Panc1 (cell line): Measurements from ENCODE around the gene CAPN8. TPM values are rescaled to one million over a fixed set of nuclear protein-coding genes. Genes with fewer than 3 reads are reported as not detected.

ENCODE experiments used
- ATAC-seq: fragments of 200-7000 bp; cut with Tn5 transposase; 2 replicates; pipeline ENCODE4 v1.9.1; 2020; ENCODE audit warnings: mild to moderate bottlenecking, moderate library complexity
- BruUV-seq: library from RNA; stranded (reverse); fragments of 400-500 nt; replicated peaks from 2 replicates; lab custom pipeline; 2021; lab: Mats Ljungman, UMichigan
- CTCF ChIA-PET: fragments of 300-600 bp; sonication (Branson Sonifier 250); formaldehyde crosslinking; loops from one replicate; lab custom pipeline; 2022; ENCODE audit warnings: antibody characterized with exemption; lab: Charles Lee
- POLR2A ChIA-PET: fragments of 300-600 bp; sonication (Branson Sonifier 250); formaldehyde crosslinking; loops from one replicate; lab custom pipeline; 2022; ENCODE audit warnings: antibody characterized with exemption; lab: Charles Lee
- DNase-seq: peaks from one replicate; pipeline ENCODE4 v3.0.0-alpha.2; 2010; ENCODE audit warnings: low read depth, low spot score
- H3K27ac ChIP-seq: 2 replicates; pipeline ENCODE4 v1.5.1; 2011; ENCODE audit warnings: mild to moderate bottlenecking, low read length, inconsistent platforms
- H3K27me3 ChIP-seq: fragments of 200-500 bp; sonication (Bioruptor generic); 2 replicates; pipeline ENCODE4 v1.6.0; 2014; ENCODE audit warnings: low read length, inconsistent platforms; ENCODE audit not compliant: control insufficient read depth, insufficient read depth
- H3K36me3 ChIP-seq: fragments of 200-500 bp; sonication (Bioruptor generic); 2 replicates; pipeline ENCODE4 v1.5.1; 2014; ENCODE audit warnings: inconsistent platforms, mild to moderate bottlenecking, low read length, moderate library complexity; ENCODE audit not compliant: control insufficient read depth, insufficient read depth
- H3K4me1 ChIP-seq: 2 replicates; pipeline ENCODE4 v1.5.1; 2011; ENCODE audit warnings: inconsistent platforms, mild to moderate bottlenecking, low read length, moderate library complexity; ENCODE audit not compliant: control insufficient read depth, insufficient read depth
- H3K4me3 ChIP-seq, 2 experiments: 2 replicates each; pipeline ENCODE4 v1.5.1; 2011 to 2012; ENCODE audit warnings: low read depth in 2 of 2, low read length in 2 of 2, mild to moderate bottlenecking in 2 of 2, inconsistent platforms in 1 of 2, moderate library complexity in 1 of 2
- H3K9me3 ChIP-seq: fragments of 200-500 bp; sonication (Bioruptor generic); 2 replicates; pipeline ENCODE4 v1.5.1; 2014; ENCODE audit warnings: low read depth, mild to moderate bottlenecking, inconsistent platforms, low read length, moderate library complexity; ENCODE audit not compliant: control insufficient read depth, insufficient read depth
- POLR2AphosphoS5 ChIP-seq: IDR thresholded peaks from 2 replicates; pipeline ENCODE4 v1.6.1; 2012; ENCODE audit warnings: mild to moderate bottlenecking, low read depth, low read length, moderate library complexity
- SIN3A ChIP-seq: IDR thresholded peaks from 2 replicates; pipeline ENCODE4 v1.6.1; 2012; ENCODE audit warnings: low read depth, mild to moderate bottlenecking, low read length, moderate library complexity, borderline replicate concordance; ENCODE audit not compliant: insufficient read depth
- TCF7L2 ChIP-seq: IDR thresholded peaks from 2 replicates; pipeline ENCODE4 v1.6.1; 2011; ENCODE audit warnings: mild to moderate bottlenecking, low read depth, low read length, inconsistent platforms
- in situ Hi-C: cut with HindIII; loops from 2 replicates; pipeline ENCODE4 v1.10.0; 2016; ENCODE audit warnings: low sequenced_read_pairs, low pct_unique_long_range_greater_than_20kb
- intact Hi-C: fragments of 100-400 bp; cut with micrococcal nuclease; formaldehyde crosslinking; loops from one replicate; pipeline ENCODE4 v1.10.0; 2022; ENCODE audit not compliant: unreplicated experiment
- total RNA-seq: library from RNA; stranded (reverse); gene quantifications from one replicate; pipeline ENCODE4 v1.2.1, GENCODE V29; 2021; ENCODE audit not compliant: unreplicated experiment
- TF ChIP-seq, protein P1 (sequence below): fragments of 450-650 bp; IDR thresholded peaks from 2 replicates; pipeline ENCODE4 v1.5.1; 2017; ENCODE audit warnings: mild to moderate bottlenecking
- TF ChIP-seq, protein P2 (sequence below), 2 experiments: IDR thresholded peaks; 2 replicates each; pipeline ENCODE4 v1.6.1; 2011 to 2012; ENCODE audit warnings: low read depth in 2 of 2, control low read depth in 1 of 2, low read length in 1 of 2, mild to moderate bottlenecking in 1 of 2, moderate library complexity in 1 of 2; ENCODE audit not compliant: insufficient read depth in 1 of 2

Gene CAPN8
- total RNA-seq, 1 experiment from 2014 or later: 0.28 TPM

DNA sequence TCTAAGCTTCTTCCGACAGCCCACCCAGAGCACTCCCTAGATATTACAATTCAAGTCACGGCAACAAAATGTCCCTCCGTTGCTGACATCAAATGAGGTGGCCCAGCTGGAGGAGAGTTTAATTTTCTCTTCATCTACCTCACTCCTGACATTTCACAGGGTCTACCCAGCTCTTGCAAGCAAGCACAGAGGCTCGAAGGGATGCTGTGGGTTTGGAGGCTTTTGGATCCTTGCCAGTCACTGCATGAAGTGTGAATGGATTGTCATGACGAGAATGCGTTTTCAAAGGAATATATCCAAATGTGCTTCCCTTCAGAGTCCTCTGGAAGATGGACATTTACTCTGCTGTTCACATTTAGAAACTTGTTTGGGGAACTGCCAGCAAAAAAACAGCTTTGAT lies 33.5 kb downstream of the CAPN8 start:
- in situ Hi-C loops: no loop called here
- no TSS peak for BruUV-seq
- intact Hi-C loops: no loop called here

DNA sequence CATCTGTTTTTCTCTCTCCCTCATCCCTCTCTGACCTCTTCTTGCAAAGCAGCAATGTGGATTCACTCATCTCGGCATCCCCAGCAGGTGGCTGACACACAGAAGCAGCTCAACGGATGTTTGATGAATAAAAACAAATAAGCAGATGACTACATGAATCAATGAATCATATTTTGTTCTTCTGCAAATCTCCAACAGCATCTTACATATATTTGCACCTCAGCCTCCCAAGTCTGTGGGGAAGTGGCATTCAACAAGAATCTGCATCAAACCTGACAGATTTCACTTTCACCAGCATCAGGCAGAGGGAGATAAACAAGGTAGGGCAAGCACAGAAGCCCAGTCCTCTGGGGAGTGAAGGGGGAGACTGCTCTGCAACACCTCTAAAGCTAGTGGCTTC lies 34.0 kb downstream of the CAPN8 start:
- no peak for DNase-seq
- BruUV-seq: no TSS peak
- TF ChIP-seq, protein P1, sequence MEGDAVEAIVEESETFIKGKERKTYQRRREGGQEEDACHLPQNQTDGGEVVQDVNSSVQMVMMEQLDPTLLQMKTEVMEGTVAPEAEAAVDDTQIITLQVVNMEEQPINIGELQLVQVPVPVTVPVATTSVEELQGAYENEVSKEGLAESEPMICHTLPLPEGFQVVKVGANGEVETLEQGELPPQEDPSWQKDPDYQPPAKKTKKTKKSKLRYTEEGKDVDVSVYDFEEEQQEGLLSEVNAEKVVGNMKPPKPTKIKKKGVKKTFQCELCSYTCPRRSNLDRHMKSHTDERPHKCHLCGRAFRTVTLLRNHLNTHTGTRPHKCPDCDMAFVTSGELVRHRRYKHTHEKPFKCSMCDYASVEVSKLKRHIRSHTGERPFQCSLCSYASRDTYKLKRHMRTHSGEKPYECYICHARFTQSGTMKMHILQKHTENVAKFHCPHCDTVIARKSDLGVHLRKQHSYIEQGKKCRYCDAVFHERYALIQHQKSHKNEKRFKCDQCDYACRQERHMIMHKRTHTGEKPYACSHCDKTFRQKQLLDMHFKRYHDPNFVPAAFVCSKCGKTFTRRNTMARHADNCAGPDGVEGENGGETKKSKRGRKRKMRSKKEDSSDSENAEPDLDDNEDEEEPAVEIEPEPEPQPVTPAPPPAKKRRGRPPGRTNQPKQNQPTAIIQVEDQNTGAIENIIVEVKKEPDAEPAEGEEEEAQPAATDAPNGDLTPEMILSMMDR: no peak
- TF ChIP-seq, protein P2, sequence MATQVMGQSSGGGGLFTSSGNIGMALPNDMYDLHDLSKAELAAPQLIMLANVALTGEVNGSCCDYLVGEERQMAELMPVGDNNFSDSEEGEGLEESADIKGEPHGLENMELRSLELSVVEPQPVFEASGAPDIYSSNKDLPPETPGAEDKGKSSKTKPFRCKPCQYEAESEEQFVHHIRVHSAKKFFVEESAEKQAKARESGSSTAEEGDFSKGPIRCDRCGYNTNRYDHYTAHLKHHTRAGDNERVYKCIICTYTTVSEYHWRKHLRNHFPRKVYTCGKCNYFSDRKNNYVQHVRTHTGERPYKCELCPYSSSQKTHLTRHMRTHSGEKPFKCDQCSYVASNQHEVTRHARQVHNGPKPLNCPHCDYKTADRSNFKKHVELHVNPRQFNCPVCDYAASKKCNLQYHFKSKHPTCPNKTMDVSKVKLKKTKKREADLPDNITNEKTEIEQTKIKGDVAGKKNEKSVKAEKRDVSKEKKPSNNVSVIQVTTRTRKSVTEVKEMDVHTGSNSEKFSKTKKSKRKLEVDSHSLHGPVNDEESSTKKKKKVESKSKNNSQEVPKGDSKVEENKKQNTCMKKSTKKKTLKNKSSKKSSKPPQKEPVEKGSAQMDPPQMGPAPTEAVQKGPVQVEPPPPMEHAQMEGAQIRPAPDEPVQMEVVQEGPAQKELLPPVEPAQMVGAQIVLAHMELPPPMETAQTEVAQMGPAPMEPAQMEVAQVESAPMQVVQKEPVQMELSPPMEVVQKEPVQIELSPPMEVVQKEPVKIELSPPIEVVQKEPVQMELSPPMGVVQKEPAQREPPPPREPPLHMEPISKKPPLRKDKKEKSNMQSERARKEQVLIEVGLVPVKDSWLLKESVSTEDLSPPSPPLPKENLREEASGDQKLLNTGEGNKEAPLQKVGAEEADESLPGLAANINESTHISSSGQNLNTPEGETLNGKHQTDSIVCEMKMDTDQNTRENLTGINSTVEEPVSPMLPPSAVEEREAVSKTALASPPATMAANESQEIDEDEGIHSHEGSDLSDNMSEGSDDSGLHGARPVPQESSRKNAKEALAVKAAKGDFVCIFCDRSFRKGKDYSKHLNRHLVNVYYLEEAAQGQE (IDR thresholded peaks at IDR 0.05; ENCODE audit: insufficient read depth in 1 of 2, low read depth in 2 of 2, low read length in 1 of 2): no peak
- no peak for TF ChIP-seq TCF7L2
- no peak for TF ChIP-seq POLR2AphosphoS5
- no peak for TF ChIP-seq SIN3A
- ChIA-PET CTCF (no interaction called here), POLR2A (no interaction called here)
- Histone ChIP-seq H3K27ac (no peak overlapping the region), H3K4me3 (no peak overlapping the region), H3K27me3 (no peaks in the 10 kb centered on the region), H3K4me1 (no peaks in the 10 kb centered on the region), H3K36me3 (no peaks in the 10 kb centered on the region), H3K9me3 (no peaks in the 10 kb centered on the region)
- ATAC-seq: peak; percentile 60
- intact Hi-C loops (no loop called here), in situ Hi-C loops (no loop called here)

More for the DNA sequence above, 33.5 kb downstream of the CAPN8 start:
- no peak for ATAC-seq
- Histone ChIP-seq H3K4me1 (no peaks in the 10 kb centered on the region), H3K4me3 (no peak overlapping the region), H3K27ac (no peak overlapping the region), H3K36me3 (no peaks in the 10 kb centered on the region), H3K27me3 (no peaks in the 10 kb centered on the region), H3K9me3 (no peaks in the 10 kb centered on the region)
- TF ChIP-seq, protein P2 (IDR thresholded peaks at IDR 0.05; ENCODE audit: insufficient read depth in 1 of 2, low read depth in 2 of 2, low read length in 1 of 2): no peak
- TF ChIP-seq TCF7L2 (no peak), POLR2AphosphoS5 (no peak), SIN3A (no peak)
- TF ChIP-seq, protein P1: no peak
- DNase-seq: no peak
- ChIA-PET CTCF (no interaction called here), POLR2A (no interaction called here)
